ENCODE results near the gene GNLY.

GNLY gene

GRCh38 chr2:85734015-85734414 is 39.9 kb downstream of the GNLY start:
- Histone ChIP-seq H3K27me3 (ENCODE audit: control insufficient read depth, insufficient read depth, low read length) (no peaks in the 10 kb centered on the region), H3K4me3 (ENCODE audit: low read length) (no peak overlapping the region), H3K9ac (ENCODE audit: low read length) (no peak overlapping the region), H3K36me3 (ENCODE audit: control insufficient read depth, low read depth, low read length) (no peaks in the 10 kb centered on the region), H3K4me1 (ENCODE audit: control insufficient read depth, low read depth, low read length) (no peaks in the 10 kb centered on the region), H3K9me3 (ENCODE audit: control insufficient read depth, low read depth, low read length) (no peaks in the 10 kb centered on the region), H3K27ac (ENCODE audit: low read length) (no peak overlapping the region)

DNA sequence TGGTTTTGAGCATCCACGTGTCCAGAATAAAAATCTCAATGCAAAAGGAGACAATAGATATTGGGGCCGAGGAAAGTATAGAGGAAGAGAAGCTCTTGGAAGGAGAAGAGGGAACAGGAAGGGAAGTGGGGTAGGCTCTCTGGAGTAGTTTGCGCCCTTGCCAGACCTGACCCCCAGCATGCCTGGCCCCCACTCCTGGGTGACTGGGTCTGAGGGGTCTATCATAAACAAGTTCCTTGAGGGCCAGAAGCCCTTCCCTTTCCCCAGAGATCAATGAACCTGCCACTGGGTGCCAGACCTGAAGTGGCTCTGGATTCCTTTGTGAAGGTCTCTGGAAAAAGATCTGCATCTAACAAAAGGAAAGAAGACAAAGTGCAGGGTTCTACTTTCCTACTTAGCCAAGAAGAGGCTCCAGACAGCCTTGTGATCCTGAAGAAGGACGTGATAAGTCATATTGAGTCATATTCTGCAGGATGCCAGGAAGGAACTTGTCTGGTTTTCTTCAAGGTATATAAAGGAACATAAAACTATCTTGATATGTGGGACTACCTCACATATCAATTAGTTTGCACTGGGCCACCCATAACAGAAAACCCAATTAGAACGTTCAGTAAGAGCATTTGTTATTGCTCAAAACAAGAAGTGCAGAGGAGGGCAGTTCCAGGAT is 40.9 kb downstream of the GNLY start:
- Histone ChIP-seq H3K36me3 (ENCODE audit: control insufficient read depth, low read depth, low read length) (no peaks in the 10 kb centered on the region), H3K4me1 (ENCODE audit: control insufficient read depth, low read depth, low read length) (no peaks in the 10 kb centered on the region), H3K27ac (ENCODE audit: low read length) (no peak overlapping the region), H3K9ac (ENCODE audit: low read length) (no peak overlapping the region), H3K27me3 (ENCODE audit: control insufficient read depth, insufficient read depth, low read length) (no peaks in the 10 kb centered on the region), H3K4me3 (ENCODE audit: low read length) (no peak overlapping the region), H3K9me3 (ENCODE audit: control insufficient read depth, low read depth, low read length) (no peaks in the 10 kb centered on the region)

DNA sequence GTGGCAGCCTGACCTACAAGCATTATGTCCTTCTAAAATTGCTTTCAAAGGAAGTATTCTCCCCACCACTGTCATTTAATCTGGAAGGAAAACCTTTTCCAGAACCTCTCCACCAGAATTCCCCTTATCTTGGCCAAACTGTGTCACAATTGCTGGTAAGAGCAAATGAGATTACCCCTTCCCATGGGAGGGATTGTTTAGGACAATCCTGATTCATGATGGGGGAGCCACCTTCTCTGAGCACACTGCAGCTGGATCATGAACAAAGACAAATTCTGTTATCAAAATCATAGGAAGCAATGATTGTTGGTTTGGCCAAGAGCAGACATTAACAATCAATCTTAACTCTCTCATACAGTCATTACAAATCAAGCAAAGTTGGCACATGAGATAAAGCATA is 41.5 kb downstream of the GNLY start:
- Histone ChIP-seq H3K9ac (ENCODE audit: low read length) (no peak overlapping the region), H3K4me1 (ENCODE audit: control insufficient read depth, low read depth, low read length) (no peaks in the 10 kb centered on the region), H3K27me3 (ENCODE audit: control insufficient read depth, insufficient read depth, low read length) (no peaks in the 10 kb centered on the region), H3K4me3 (ENCODE audit: low read length) (no peak overlapping the region), H3K9me3 (ENCODE audit: control insufficient read depth, low read depth, low read length) (no peaks in the 10 kb centered on the region), H3K27ac (ENCODE audit: low read length) (no peak overlapping the region), H3K36me3 (ENCODE audit: control insufficient read depth, low read depth, low read length) (no peaks in the 10 kb centered on the region)

DNA sequence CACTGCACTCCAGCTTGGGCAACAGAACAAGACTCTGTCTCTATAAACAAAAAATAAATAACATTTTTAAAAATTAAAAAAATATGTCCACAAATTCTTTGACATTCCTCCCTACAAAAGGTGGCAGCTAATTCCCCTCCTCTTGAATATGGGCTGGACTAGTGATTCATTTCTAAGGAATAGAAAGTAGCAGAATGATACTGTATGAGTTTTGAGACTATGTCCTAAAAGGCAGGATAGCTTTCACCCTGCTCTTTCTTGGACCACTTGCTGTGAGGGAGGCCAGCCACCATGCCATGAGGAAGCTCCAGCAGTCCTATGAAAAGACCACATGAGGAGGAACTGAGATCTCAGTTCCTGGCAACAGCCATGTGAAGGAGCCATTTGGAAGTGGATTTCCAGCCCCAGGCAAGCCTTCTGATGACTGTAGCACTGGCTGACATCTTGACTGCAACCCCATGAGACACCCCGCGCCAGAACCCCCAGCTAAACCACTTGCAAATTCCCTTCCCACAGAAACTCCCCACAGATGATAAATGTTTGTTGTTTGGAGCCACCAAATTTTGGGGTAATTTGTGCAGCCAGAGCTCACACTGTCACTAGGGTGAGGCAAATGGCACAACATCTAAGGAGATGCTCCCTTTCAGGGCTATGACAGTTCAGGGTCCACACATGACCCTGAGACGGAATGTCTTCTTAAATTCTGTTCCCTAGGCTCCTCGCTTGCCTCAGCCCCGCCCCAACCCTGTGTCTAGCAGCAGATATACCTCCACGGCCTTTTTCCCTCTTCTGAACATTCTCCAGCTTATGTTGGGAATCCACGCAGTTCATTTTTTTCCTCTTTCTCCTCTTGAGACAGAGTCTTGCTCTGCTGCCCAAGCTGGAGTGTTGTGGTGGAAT is 42.5 kb downstream of the GNLY start:
- H3K27me3 ChIP-seq (ENCODE audit: control insufficient read depth, insufficient read depth, low read length): no peaks in the 10 kb centered on the region
- H3K9ac ChIP-seq (ENCODE audit: low read length): no peak overlapping the region
- no peak overlapping the region for H3K4me3 ChIP-seq (ENCODE audit: low read length)
- no peak overlapping the region for H3K27ac ChIP-seq (ENCODE audit: low read length)
- H3K4me1 ChIP-seq (ENCODE audit: control insufficient read depth, low read depth, low read length): no peaks in the 10 kb centered on the region
- H3K36me3 ChIP-seq (ENCODE audit: control insufficient read depth, low read depth, low read length): no peaks in the 10 kb centered on the region
- H3K9me3 ChIP-seq (ENCODE audit: control insufficient read depth, low read depth, low read length): no peaks in the 10 kb centered on the region

- H3K27ac ChIP-seq (ENCODE audit: low read length): no peak overlapping the region
- no peak overlapping the region for H3K9ac ChIP-seq (ENCODE audit: low read length)
- no peaks in the 10 kb centered on the region for H3K27me3 ChIP-seq (ENCODE audit: control insufficient read depth, insufficient read depth, low read length)
- H3K36me3 ChIP-seq (ENCODE audit: control insufficient read depth, low read depth, low read length): no peaks in the 10 kb centered on the region
- peaks cover 5% of the 10 kb centered on the region for H3K4me1 ChIP-seq (ENCODE audit: control insufficient read depth, low read depth, low read length)
- no peak overlapping the region for H3K4me3 ChIP-seq (ENCODE audit: low read length)
- H3K9me3 ChIP-seq (ENCODE audit: control insufficient read depth, low read depth, low read length): no peaks in the 10 kb centered on the region
Observed at GRCh38 chr2:85737481-85737880, 43.3 kb downstream of the GNLY start.

- no peak overlapping the region for H3K4me3 ChIP-seq (ENCODE audit: low read length)
- peaks cover 5% of the 10 kb centered on the region for H3K4me1 ChIP-seq (ENCODE audit: control insufficient read depth, low read depth, low read length)
- no peak overlapping the region for H3K27ac ChIP-seq (ENCODE audit: low read length)
- H3K9ac ChIP-seq (ENCODE audit: low read length): no peak overlapping the region
- H3K36me3 ChIP-seq (ENCODE audit: control insufficient read depth, low read depth, low read length): no peaks in the 10 kb centered on the region
- no peaks in the 10 kb centered on the region for H3K27me3 ChIP-seq (ENCODE audit: control insufficient read depth, insufficient read depth, low read length)
- H3K9me3 ChIP-seq (ENCODE audit: control insufficient read depth, low read depth, low read length): no peaks in the 10 kb centered on the region
Observed at GRCh38 chr2:85737961-85738360, 43.8 kb downstream of the GNLY start.

GRCh38 chr2:85740193-85740592 is 46.0 kb downstream of the GNLY start:
- no peaks in the 10 kb centered on the region for H3K36me3 ChIP-seq (ENCODE audit: control insufficient read depth, low read depth, low read length)
- no peak overlapping the region for H3K4me3 ChIP-seq (ENCODE audit: low read length)
- no peak overlapping the region for H3K27ac ChIP-seq (ENCODE audit: low read length)
- H3K9ac ChIP-seq (ENCODE audit: low read length): no peak overlapping the region
- H3K9me3 ChIP-seq (ENCODE audit: control insufficient read depth, low read depth, low read length): no peaks in the 10 kb centered on the region
- H3K4me1 ChIP-seq (ENCODE audit: control insufficient read depth, low read depth, low read length): peaks cover 5% of the 10 kb centered on the region
- peaks cover 6% of the 10 kb centered on the region for H3K27me3 ChIP-seq (ENCODE audit: control insufficient read depth, insufficient read depth, low read length)

DNA sequence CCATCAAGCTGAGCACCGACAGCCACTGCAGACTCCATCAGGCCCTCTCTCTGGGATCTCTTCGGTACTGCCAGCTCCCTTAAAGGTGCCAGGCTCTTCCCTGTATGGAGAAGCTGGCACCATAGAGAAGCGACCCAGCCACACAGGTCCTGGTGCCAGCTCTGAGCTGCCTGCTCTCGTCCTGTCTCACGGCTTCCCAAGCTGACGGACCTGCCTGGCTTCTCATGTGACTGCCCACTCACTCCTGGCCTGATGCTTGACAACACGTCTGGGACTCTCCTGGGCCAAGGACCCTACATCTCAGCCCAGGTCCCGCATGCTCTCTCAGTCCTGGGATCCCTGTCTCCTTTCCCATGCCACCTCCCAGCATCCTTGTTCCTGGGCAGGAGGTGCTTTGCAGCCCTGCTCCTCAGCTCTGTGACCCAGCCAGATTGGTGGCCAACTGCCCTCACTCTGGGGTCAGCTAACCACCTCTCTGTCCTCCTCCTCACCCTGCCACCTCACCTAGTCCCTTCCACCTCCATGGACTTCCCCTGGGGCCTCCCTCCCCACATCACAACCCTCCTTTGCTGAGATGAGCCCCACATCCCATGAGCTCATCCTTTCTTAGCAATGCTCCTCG is 47.2 kb downstream of the GNLY start:
- no peaks in the 10 kb centered on the region for H3K36me3 ChIP-seq (ENCODE audit: control insufficient read depth, low read depth, low read length)
- no peak overlapping the region for H3K4me3 ChIP-seq (ENCODE audit: low read length)
- H3K27ac ChIP-seq (ENCODE audit: low read length): no peak overlapping the region
- no peak overlapping the region for H3K9ac ChIP-seq (ENCODE audit: low read length)
- peaks cover 5% of the 10 kb centered on the region for H3K4me1 ChIP-seq (ENCODE audit: control insufficient read depth, low read depth, low read length)
- peaks cover 6% of the 10 kb centered on the region for H3K27me3 ChIP-seq (ENCODE audit: control insufficient read depth, insufficient read depth, low read length)
- H3K9me3 ChIP-seq (ENCODE audit: control insufficient read depth, low read depth, low read length): no peaks in the 10 kb centered on the region

GRCh38 chr2:85741833-85742455 is 47.8 kb downstream of the GNLY start:
- H3K27me3 ChIP-seq (ENCODE audit: control insufficient read depth, insufficient read depth, low read length): peaks cover 6% of the 10 kb centered on the region
- no peaks in the 10 kb centered on the region for H3K36me3 ChIP-seq (ENCODE audit: control insufficient read depth, low read depth, low read length)
- no peak overlapping the region for H3K27ac ChIP-seq (ENCODE audit: low read length)
- H3K9me3 ChIP-seq (ENCODE audit: control insufficient read depth, low read depth, low read length): no peaks in the 10 kb centered on the region
- peaks cover 5% of the 10 kb centered on the region for H3K4me1 ChIP-seq (ENCODE audit: control insufficient read depth, low read depth, low read length)
- no peak overlapping the region for H3K9ac ChIP-seq (ENCODE audit: low read length)
- peak overlapping the region; percentile 1 for H3K4me3 ChIP-seq (ENCODE audit: low read length)

- Histone ChIP-seq H3K4me1 (ENCODE audit: control insufficient read depth, low read depth, low read length) (peaks cover 5% of the 10 kb centered on the region), H3K9ac (ENCODE audit: low read length) (no peak overlapping the region), H3K4me3 (ENCODE audit: low read length) (no peak overlapping the region), H3K27me3 (ENCODE audit: control insufficient read depth, insufficient read depth, low read length) (peaks cover 6% of the 10 kb centered on the region), H3K36me3 (ENCODE audit: control insufficient read depth, low read depth, low read length) (no peaks in the 10 kb centered on the region), H3K27ac (ENCODE audit: low read length) (no peak overlapping the region), H3K9me3 (ENCODE audit: control insufficient read depth, low read depth, low read length) (no peaks in the 10 kb centered on the region)
Observed at GRCh38 chr2:85743304-85743978, 49.3 kb downstream of the GNLY start.

GRCh38 chr2:85744055-85744454 is 49.9 kb downstream of the GNLY start:
- Histone ChIP-seq H3K27me3 (ENCODE audit: control insufficient read depth, insufficient read depth, low read length) (peaks cover 6% of the 10 kb centered on the region), H3K36me3 (ENCODE audit: control insufficient read depth, low read depth, low read length) (no peaks in the 10 kb centered on the region), H3K4me3 (ENCODE audit: low read length) (no peak overlapping the region), H3K27ac (ENCODE audit: low read length) (no peak overlapping the region), H3K9ac (ENCODE audit: low read length) (no peak overlapping the region), H3K4me1 (ENCODE audit: control insufficient read depth, low read depth, low read length) (peaks cover 5% of the 10 kb centered on the region), H3K9me3 (ENCODE audit: control insufficient read depth, low read depth, low read length) (no peaks in the 10 kb centered on the region)
